Small intestine (tissue), 7 donors: ENCODE data around the gene TM9SF2. TPM values are rescaled to one million over a fixed set of nuclear protein-coding genes. Genes with fewer than 3 reads are reported as not detected.
"Not testable (repeated sequence)": the region's sequence is repeated elsewhere in the genome, so short reads cannot be mapped to it uniquely, and the experiment has no call there.

Source experiments
- DNase-seq, 2 donors: peaks; one replicate each; pipeline versions ENCODE4 v3.0.0 to v3.0.0-alpha.2; 2013
- FAIRE-seq: peaks from 2 replicates; lab custom pipeline; 2012; peaks lifted over from hg19 to GRCh38; lab: Jason Lieb, UNC
- H3K27ac ChIP-seq, 3 donors: one replicate each; pipeline ENCODE4 v1.5.1; 2013; ENCODE audit warnings: low read length in 2 of 3, mild to moderate bottlenecking in 2 of 3, control low read depth in 1 of 3, inconsistent platforms in 1 of 3, low read depth in 1 of 3, moderate library complexity in 1 of 3
- H3K27me3 ChIP-seq, 3 donors: one replicate each; pipeline ENCODE4 v1.6.1; 2013; ENCODE audit warnings: low read length in 3 of 3, inconsistent platforms in 1 of 3; ENCODE audit not compliant: control insufficient read depth in 3 of 3, insufficient read depth in 3 of 3
- H3K36me3 ChIP-seq, 3 donors: one replicate each; pipeline ENCODE4 v1.6.1; 2013; ENCODE audit warnings: low read length in 3 of 3, inconsistent platforms in 1 of 3, low read depth in 1 of 3, mild to moderate bottlenecking in 1 of 3, moderate library complexity in 1 of 3; ENCODE audit not compliant: control insufficient read depth in 3 of 3, insufficient read depth in 2 of 3
- H3K4me1 ChIP-seq, 3 donors: one replicate each; pipeline ENCODE4 v1.6.1; 2013; ENCODE audit warnings: low read length in 2 of 3, inconsistent platforms in 1 of 3, low read depth in 1 of 3, mild to moderate bottlenecking in 1 of 3, moderate library complexity in 1 of 3; ENCODE audit not compliant: control insufficient read depth in 3 of 3, insufficient read depth in 2 of 3
- H3K4me3 ChIP-seq, 3 donors: one replicate each; pipeline ENCODE4 v1.5.1; 2013; ENCODE audit warnings: low read length in 3 of 3, control low read depth in 1 of 3, inconsistent platforms in 1 of 3, low read depth in 1 of 3, mild to moderate bottlenecking in 1 of 3, moderate library complexity in 1 of 3
- H3K9me3 ChIP-seq, 2 donors: one replicate each; pipeline ENCODE4 v1.6.1; 2013; ENCODE audit warnings: low read depth in 1 of 2, low read length in 1 of 2; ENCODE audit not compliant: control insufficient read depth in 2 of 2, insufficient read depth in 1 of 2
- WGBS, 3 donors: extraction: QIAGEN DNeasy Blood & Tissue Kit; methylation state at CpG; one replicate each; pipeline ENCODE4 v1.1.7; 2013; 5-methylcytosine and 5-hydroxymethylcytosine counted together
- polyA plus RNA-seq, 4 donors: library from polyadenylated mRNA; stranded (reverse) in 3 of 4; unstranded in 1 of 4; fragments of 200-250 nt in 3 of 4; fragments of 120-200 nt in 1 of 4; gene quantifications; one replicate each; pipeline versions ENCODE4 v1.2.1 to v1.2.3, GENCODE V29; 2013
- donor health status: healthy with polysubstance abuse.
- donor health status: control.
- donor health status: control.
- donor health status: Bipolar disorder and iron deficiency.
- donor health status: healthy.

TM9SF2 gene
- polyA plus RNA-seq, 4 donors: 35.6 to 270 (median 92.3) TPM

GRCh38 chr13:99477493-99477892 lies 23.8 kb upstream of the TM9SF2 start:
- FAIRE-seq: no peak
- H3K27me3 ChIP-seq: no peaks in the 10 kb centered on the region
- no peaks in the 10 kb centered on the region for H3K9me3 ChIP-seq
- H3K4me1 ChIP-seq: no peaks in the 10 kb centered on the region
- 66 to 73% (median 73%) methylated on average over 4 of the region's 4 CpGs for WGBS, 3 donors
- no peak for DNase-seq
- no peak overlapping the region for H3K27ac ChIP-seq
- no peak overlapping the region for H3K4me3 ChIP-seq
- no peaks in the 10 kb centered on the region for H3K36me3 ChIP-seq

GRCh38 chr13:99481366-99481765 lies 19.9 kb upstream of the TM9SF2 start:
- Histone ChIP-seq H3K4me3 (no peak overlapping the region), H3K36me3 (no peaks in the 10 kb centered on the region), H3K4me1 (no peaks in the 10 kb centered on the region), H3K27ac (no peak overlapping the region), H3K9me3 (no peaks in the 10 kb centered on the region), H3K27me3 (no peaks in the 10 kb centered on the region)
- DNase-seq: no peak
- WGBS, 3 donors: 91 to 93% (median 92%) methylated on average over 4 of the region's 4 CpGs
- no peak for FAIRE-seq

DNA sequence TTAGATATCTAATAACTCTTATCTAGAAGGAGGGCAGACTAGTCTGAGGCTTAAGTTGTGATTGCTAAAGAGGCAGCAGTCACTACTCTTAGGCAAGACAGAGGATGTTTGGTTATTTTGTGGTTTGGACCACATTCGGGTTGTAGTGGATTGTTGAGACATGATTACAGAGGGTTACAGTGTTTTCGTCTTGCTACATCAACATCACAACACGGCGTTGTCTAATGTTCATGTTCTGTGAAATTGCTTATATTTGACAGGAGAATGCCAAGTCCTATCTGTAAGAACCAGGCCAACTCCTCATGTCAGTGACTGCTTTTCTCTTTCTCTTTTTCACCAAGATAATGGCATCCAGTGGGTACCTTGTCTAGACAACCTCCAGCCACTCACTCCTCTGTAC lies 16.8 kb upstream of the TM9SF2 start:
- Histone ChIP-seq H3K27me3 (no peaks in the 10 kb centered on the region), H3K4me3 (no peak overlapping the region), H3K36me3 (no peaks in the 10 kb centered on the region), H3K9me3 (peaks cover 0 to 5% of the 10 kb centered on the region in 2 donors), H3K4me1 (no peaks in the 10 kb centered on the region), H3K27ac (peak overlapping the region in 1 of 3 donors; percentile 72)
- FAIRE-seq (no peak), DNase-seq (peak in 1 of 2 donors; percentile 31)
- WGBS, 3 donors: 56 to 77% (median 69%) methylated on average over 4 of the region's 4 CpGs

DNA sequence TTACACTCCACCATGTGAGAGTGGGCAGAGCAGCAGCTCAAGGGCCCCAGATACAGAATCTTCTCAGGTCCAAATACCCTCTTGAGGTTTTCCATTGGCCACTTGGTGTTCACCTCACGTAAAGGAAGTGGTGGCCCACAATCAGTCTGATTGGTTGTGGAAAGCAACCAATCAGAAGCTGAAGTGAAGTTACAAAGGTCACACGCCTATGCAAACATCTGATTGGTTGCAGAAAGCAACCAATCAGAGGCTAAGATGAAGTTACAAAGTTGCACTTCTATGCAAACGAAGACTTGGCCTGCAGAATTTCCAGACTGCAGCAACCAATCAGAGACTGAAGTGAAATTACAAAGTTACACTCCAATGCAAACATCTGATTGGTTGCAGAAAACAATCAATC lies 14.3 kb upstream of the TM9SF2 start:
- H3K4me1 ChIP-seq: no peaks in the 10 kb centered on the region
- H3K36me3 ChIP-seq: no peaks in the 10 kb centered on the region
- no peak overlapping the region for H3K27ac ChIP-seq
- DNase-seq (no peak), FAIRE-seq (no peak)
- no peak overlapping the region for H3K4me3 ChIP-seq
- peaks cover 0 to 5% of the 10 kb centered on the region in 2 donors for H3K9me3 ChIP-seq
- no peaks in the 10 kb centered on the region for H3K27me3 ChIP-seq
- WGBS, 3 donors: 93 to 97% (median 95%) methylated on average over 3 of the region's 3 CpGs

- FAIRE-seq: no peak
- Histone ChIP-seq H3K4me1 (no peaks in the 10 kb centered on the region), H3K36me3 (no peaks in the 10 kb centered on the region), H3K27me3 (no peaks in the 10 kb centered on the region), H3K4me3 (no peak overlapping the region), H3K9me3 (peaks cover 0 to 5% of the 10 kb centered on the region in 2 donors), H3K27ac (no peak overlapping the region)
- no peak for DNase-seq
- WGBS, 3 donors: 79 to 93% (median 89%) methylated on average over 3 of the region's 3 CpGs
Observed at GRCh38 chr13:99489028-99489427, 12.2 kb upstream of the TM9SF2 start.

- H3K4me1 ChIP-seq, H3K4me3 ChIP-seq, H3K36me3 ChIP-seq, DNase-seq, H3K27me3 ChIP-seq, H3K27ac ChIP-seq, FAIRE-seq: not testable (repeated sequence)
- 91 to 97% (median 93%) methylated on average over 3 of the region's 3 CpGs for WGBS, 3 donors
- peaks cover 0 to 11% of the 10 kb centered on the region in 2 donors for H3K9me3 ChIP-seq
Observed at GRCh38 chr13:99491750-99492149, 9.5 kb upstream of the TM9SF2 start.

DNA sequence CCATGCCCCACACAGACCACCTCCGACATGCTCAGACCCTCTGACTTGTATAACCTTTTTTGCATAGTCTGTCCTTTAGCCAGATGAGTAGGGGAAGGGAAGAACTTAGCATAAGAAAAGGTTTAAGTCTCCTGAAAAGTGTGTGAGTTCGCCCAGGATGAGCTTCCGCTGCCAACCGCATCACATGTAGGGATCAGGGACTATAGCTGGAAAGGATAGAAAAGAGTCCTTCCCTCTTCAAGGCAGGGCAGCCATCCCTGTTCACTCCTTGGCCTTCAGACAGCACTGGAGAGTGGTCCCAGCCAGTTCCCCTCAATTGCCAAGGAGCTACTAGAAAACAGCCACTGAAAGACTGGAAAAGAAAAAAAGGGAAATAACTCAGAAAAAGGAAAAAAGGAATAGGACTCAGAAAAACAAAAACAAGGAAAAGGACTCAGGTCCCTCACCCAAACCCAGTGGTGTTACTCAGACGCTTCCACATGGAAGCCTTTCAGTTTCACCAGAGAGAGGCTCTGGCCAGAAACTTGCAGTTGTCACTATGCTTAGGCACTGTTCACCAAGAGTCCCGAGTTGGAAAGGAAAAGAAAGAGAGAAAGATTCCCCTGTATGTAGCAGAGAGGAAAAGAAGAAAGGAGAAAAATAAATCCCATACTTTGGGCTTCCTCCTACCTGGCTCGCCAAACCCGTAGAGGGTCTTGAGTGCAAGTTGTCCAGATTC lies 5.6 kb upstream of the TM9SF2 start:
- Histone ChIP-seq H3K4me3 (peak overlapping the region in 1 of 3 donors; percentile 58), H3K27ac (peak overlapping the region in 2 of 3 donors; percentile 82 to 93), H3K9me3 (peaks cover 0 to 8% of the 10 kb centered on the region in 2 donors), H3K4me1 (peaks cover 4 to 11% (median 5%) of the 10 kb centered on the region in 3 donors), H3K27me3 (no peaks in the 10 kb centered on the region), H3K36me3 (no peaks in the 10 kb centered on the region)
- DNase-seq (peak in 1 of 2 donors; percentile 58), FAIRE-seq (no peak)
- 19 to 70% (median 28%) methylated on average over 8 of the region's 8 CpGs for WGBS, 3 donors

DNA sequence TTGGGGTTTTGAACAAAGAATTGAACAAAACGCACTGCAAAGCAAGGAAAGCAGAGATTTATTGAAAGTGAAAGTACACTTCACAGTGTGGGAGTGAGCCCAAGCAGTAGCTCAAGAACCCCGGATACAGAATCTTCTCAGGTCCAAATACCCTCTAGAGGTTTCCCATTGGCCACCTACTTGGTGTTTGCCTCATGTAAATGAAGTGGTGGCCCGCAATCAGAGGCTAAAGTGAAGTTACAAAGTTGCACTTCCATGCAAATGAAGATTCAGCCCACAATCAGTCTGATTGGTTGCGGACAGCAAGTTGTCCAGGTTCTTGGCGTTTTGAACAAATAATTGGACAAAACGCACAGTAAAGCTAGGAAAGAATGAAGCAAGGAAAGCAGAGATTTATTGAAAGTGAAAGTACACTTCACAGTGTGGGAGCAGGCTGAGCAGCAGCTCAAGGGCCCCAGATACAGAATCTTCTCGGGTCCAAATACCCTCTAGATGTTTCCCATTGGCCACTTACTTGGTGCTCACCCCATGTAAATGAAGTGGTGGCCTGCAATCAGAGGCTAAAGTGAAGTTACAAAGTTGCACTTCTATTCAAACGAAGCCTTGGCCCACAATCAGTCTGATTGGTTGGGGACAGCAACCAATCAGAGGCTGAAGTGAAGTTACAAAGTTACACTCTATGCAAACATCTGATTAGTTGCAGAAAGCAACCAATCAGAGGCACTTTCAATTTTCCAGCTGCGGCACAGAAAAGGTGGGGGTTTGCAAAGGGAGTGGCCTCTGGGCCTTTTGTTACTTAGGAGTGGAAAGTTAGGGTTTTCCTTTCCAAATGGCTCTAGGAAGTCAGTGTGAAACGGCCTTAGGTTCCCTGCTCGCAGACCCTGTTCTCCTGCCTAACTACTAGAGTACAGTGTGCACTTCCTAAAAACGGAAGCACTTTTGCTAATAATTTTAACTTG lies 4.8 kb upstream of the TM9SF2 start:
- H3K27ac ChIP-seq: peak overlapping the region in 2 of 3 donors; percentile 82 to 93

More for the DNA sequence above, 4.8 kb upstream of the TM9SF2 start:
- Histone ChIP-seq H3K36me3 (no peaks in the 10 kb centered on the region), H3K9me3 (peaks cover 0 to 8% of the 10 kb centered on the region in 2 donors), H3K4me3 (peak overlapping the region in 1 of 3 donors; percentile 58), H3K4me1 (peaks cover 4 to 13% (median 5%) of the 10 kb centered on the region in 3 donors), H3K27me3 (no peaks in the 10 kb centered on the region)
- 11 to 43% (median 16%) methylated on average over 12 of the region's 12 CpGs for WGBS, 3 donors
- DNase-seq: peak in 1 of 2 donors; percentile 97
- peak; percentile 51 for FAIRE-seq
